Fibroblast of mammary gland (primary cell): ENCODE results near the gene FCER2.

ENCODE experiments used
- DNase-seq: peaks from one replicate; pipeline ENCODE4 v3.0.0-alpha.2; 2010; ENCODE audit warnings: low read depth
- H3K4me3 ChIP-seq: 2 replicates; pipeline ENCODE4 v1.5.1; 2011; ENCODE audit warnings: low read depth, mild to moderate bottlenecking, low read length, moderate library complexity; ENCODE audit not compliant: control insufficient read depth
- TF ChIP-seq, protein P1 (sequence below): conservative IDR thresholded peaks from 2 replicates; pipeline ENCODE4 v1.5.1; 2011; ENCODE audit warnings: low read depth, low read length, inconsistent platforms; ENCODE audit not compliant: control insufficient read depth, insufficient read depth

FCER2 gene

DNA sequence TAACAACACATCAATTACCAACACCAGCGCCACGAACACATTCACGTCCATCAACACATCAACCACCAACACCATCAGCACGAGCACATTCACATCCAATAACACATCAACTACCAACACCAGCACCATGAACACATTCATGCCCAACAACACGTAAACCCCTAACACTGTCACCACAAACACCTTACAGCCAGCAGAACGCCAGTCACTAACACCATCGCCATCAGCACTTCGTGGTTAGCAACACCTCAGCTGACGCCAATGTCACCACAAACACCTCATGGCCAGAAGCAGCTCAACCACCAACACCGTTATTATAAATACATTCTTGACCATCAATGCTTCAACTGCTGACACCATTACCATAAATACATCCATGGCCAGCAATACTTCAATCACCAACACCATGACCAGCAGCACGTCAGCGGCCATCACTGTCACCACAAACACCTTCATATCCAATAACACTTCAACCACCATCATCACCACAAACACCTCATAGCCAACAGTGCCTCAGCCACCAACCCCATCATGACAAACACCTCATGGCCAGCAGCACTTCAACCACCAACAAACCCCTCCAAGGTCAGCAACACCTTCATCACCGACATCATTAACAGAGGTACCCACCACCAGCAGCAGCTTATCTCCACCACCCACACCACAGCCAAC, 9.4 kb downstream of the FCER2 start:
- DNase-seq, result no peak
- TF ChIP-seq, protein P1, sequence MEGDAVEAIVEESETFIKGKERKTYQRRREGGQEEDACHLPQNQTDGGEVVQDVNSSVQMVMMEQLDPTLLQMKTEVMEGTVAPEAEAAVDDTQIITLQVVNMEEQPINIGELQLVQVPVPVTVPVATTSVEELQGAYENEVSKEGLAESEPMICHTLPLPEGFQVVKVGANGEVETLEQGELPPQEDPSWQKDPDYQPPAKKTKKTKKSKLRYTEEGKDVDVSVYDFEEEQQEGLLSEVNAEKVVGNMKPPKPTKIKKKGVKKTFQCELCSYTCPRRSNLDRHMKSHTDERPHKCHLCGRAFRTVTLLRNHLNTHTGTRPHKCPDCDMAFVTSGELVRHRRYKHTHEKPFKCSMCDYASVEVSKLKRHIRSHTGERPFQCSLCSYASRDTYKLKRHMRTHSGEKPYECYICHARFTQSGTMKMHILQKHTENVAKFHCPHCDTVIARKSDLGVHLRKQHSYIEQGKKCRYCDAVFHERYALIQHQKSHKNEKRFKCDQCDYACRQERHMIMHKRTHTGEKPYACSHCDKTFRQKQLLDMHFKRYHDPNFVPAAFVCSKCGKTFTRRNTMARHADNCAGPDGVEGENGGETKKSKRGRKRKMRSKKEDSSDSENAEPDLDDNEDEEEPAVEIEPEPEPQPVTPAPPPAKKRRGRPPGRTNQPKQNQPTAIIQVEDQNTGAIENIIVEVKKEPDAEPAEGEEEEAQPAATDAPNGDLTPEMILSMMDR, result no peak

DNA sequence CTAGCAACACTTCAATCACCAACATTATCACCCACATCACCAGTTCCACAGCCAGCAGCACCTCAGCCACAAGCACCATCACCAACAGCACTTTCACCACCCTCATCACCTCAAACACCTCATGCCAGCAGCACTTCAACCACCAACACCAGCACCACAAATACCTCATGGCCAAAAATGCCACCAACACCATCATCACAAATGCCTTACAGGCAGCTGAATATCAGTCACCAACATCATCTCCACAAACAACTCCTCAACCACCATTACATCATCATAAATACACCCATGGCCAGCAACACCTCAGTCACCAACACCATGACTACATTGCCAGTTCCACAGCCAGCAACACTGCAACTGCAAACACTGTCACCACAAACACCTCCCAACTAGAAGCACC, 10.4 kb downstream of the FCER2 start:
- H3K4me3 ChIP-seq, result no peak overlapping the region
- no peak for DNase-seq
- TF ChIP-seq, protein P1, result no peak

More for the DNA sequence above, 9.4 kb downstream of the FCER2 start:
- H3K4me3 ChIP-seq, result no peak overlapping the region

DNA sequence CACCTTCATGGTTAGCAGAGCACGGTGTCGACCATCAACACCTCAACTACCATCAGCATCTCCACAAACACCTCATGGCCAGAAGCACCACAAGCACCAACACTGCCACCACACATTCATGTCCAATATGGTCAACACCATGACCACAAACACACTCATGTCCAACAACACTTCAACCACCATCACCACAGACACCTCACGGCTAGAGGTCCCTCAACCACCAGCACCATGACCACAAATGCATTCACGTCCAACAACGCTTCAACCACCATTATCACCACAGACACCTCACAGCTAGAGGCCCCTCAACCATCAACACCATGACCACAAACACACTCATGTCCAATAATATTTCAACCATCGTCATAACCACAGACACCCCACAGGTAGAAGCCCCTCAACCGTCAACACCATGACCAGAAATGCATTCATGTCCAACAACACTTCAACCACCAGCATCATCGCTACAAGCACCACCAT, 11.1 kb downstream of the FCER2 start:
- no peak for DNase-seq

DNA sequence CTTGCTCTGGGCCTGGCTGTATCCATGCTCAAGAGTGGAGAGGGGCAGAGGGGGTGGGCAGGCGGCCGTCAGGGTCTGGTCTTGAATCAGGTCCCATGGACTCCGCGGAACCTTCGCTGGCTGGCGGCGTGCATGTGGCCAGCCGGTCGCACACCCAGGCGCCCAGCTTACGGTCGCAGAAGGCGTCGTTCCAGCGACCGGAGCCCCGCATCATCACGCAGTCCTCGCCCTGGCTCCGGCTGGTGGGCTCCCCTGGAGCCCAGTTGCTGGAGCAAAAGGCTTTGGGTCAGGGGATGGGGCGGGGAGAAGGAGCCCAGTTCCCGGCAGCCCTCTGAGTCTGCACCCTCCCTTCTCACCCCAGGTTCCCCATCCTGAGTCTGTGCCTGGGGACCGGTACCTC, 12.8 kb downstream of the FCER2 start:
- TF ChIP-seq, protein P1, result no peak
- no peak overlapping the region for H3K4me3 ChIP-seq
- DNase-seq, result no peak

More for the DNA sequence above, 11.1 kb downstream of the FCER2 start:
- no peak overlapping the region for H3K4me3 ChIP-seq
- TF ChIP-seq, protein P1, result no peak

DNA sequence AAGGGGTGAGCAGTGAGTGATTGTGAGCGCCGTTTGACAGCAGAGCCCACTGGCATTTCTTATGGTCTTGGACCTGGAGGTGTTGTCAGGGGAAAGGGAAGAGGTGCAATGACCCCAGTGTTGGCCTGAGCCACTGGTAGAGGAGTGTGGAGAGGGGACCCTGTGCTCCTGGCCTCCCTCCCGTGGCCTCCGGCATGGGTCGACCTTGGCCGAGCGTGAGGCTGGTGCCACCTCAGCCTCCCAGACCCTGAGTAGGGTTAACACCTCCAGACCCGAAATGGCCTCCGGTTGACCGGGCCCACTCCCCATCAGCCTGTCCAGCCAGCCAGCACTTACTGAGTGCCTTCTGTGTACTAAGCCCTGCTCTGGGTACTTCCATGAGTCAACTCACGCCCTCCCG, 14.8 kb downstream of the FCER2 start:
- DNase-seq, result no peak
- TF ChIP-seq, protein P1, result no peak
- no peak overlapping the region for H3K4me3 ChIP-seq

DNA sequence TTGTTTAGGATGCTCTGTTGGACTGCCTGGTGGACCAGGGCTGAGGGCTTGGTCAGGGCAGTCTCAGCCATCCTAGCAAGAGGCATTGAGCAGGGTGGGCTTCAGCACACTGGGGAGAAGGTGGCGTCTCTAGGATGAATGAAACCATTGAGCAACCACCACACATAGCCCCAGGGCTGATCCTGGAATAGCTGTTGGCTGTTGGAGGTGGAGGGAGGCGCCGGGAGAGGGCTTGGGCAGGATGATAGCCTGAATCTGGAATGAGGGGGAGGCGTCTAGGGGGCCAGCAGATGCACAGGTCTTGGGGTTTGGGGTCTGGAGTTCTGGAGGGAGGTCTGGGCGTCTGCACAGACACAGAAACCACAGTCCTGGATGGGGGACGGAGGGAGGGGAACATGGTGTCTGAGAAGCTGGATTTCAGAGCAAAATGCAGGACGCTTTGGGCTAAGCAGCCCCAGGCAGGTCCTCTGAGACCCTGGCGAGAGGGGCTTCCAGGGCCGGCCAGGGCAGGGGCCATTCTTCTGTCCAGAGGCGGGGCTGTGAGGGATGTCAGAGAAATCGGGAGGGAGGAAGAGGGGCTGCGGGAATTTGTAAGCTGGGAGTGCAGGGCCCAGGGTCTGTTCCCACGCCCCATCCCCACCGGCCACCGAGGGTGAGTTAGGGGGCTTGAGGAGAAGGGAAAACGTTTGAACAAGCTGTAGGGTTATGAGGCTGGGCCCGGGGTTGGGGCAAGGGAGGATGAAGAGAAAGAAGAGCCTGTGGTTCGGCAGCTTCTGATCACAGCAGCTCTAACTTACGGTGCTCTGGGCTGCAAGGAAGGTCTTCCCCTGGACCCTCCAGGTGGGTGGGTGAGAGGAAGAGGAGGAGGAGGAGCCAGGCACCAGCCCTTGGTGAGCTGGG, 16.1 kb downstream of the FCER2 start:
- no peak for DNase-seq
- no peak overlapping the region for H3K4me3 ChIP-seq
- TF ChIP-seq, protein P1, result no peak
